SHP77 (cell line): Measurements from ENCODE around the gene SLC30A1.

Experiments
- DNase-seq, 2 experiments: peaks; one replicate each; lab custom pipeline; 2025; lab: John Stamatoyannopoulos, UW

Gene SLC30A1

GRCh38 chr1:211607754-211608473 lies 29.0 kb upstream of the SLC30A1 start:
- DNase-seq = no peak

- no peak for DNase-seq
These were observed 28.2 kb upstream of the SLC30A1 start for GRCh38 chr1:211606914-211607753.

GRCh38 chr1:211606332-211606913 lies 27.5 kb upstream of the SLC30A1 start:
- DNase-seq = no peak

GRCh38 chr1:211605603-211606331 lies 26.8 kb upstream of the SLC30A1 start:
- no peak for DNase-seq

GRCh38 chr1:211605034-211605433 lies 26.1 kb upstream of the SLC30A1 start:
- DNase-seq = no peak

GRCh38 chr1:211604548-211604947 lies 25.6 kb upstream of the SLC30A1 start:
- no peak for DNase-seq

- DNase-seq = no peak
These were observed 24.8 kb upstream of the SLC30A1 start for GRCh38 chr1:211603713-211604112.

GRCh38 chr1:211603191-211603701 lies 24.3 kb upstream of the SLC30A1 start:
- DNase-seq = no peak

GRCh38 chr1:211601982-211602670 lies 23.2 kb upstream of the SLC30A1 start:
- DNase-seq = no peak

- DNase-seq = no peak
These were observed 22.2 kb upstream of the SLC30A1 start for GRCh38 chr1:211601159-211601558.

GRCh38 chr1:211599250-211599649 lies 20.3 kb upstream of the SLC30A1 start:
- DNase-seq = no peak

GRCh38 chr1:211598514-211598913 lies 19.6 kb upstream of the SLC30A1 start:
- DNase-seq = no peak

GRCh38 chr1:211596418-211597181 lies 17.6 kb upstream of the SLC30A1 start:
- DNase-seq = no peak

GRCh38 chr1:211595419-211595818 lies 16.5 kb upstream of the SLC30A1 start:
- DNase-seq = no peak

GRCh38 chr1:211591980-211592493 lies 13.1 kb upstream of the SLC30A1 start:
- DNase-seq = no peak

- no peak for DNase-seq
These were observed 11.1 kb upstream of the SLC30A1 start for GRCh38 chr1:211589782-211590721.

- no peak for DNase-seq
These were observed 9.8 kb upstream of the SLC30A1 start for GRCh38 chr1:211588711-211589110.

GRCh38 chr1:211587123-211587522 lies 8.2 kb upstream of the SLC30A1 start:
- DNase-seq = no peak

- DNase-seq = no peak
These were observed 7.6 kb upstream of the SLC30A1 start for GRCh38 chr1:211586538-211586937.
